ENCODE measurements around the gene CPB1. TPM values are rescaled to one million over a fixed set of nuclear protein-coding genes. Genes with fewer than 3 reads are reported as not detected.

CPB1 gene
- total RNA-seq, 2 donors from 2014 or later, result 1.1 to 19.0 TPM

GRCh38 chr3:148866261-148866660 lies 38.6 kb downstream of the CPB1 start:
- no peak overlapping the region for H3K4me3 ChIP-seq

DNA sequence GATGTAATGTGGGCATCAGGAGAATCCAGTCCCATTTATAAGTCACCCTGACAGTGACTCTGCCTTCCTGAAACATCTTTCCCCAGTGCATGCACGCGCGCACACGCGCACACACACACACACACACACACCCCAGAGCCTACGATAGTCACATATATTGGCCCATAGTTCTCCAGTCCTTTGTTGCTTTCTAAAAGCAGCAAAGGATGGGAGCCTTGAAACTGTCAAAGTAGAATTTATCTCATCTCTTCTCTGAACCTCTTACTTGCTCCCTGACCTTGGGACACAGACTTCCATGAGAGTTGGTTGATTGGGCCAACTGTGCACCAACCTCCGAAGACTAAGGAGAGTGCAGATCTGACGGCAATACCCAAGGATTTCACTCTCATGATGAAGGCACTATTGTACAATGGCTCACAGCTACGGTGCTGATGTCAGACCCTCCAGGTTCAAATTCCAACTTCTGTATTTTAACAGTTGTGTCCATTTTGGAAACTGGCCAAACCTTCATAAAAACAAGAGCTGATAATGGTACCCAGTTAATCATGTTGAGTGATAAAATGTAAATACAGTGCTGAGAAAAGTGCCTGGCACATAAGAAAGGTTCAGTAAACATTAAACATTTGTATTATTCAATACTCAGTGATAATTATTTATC lies 45.8 kb downstream of the CPB1 start:
- TF ChIP-seq, protein P1, sequence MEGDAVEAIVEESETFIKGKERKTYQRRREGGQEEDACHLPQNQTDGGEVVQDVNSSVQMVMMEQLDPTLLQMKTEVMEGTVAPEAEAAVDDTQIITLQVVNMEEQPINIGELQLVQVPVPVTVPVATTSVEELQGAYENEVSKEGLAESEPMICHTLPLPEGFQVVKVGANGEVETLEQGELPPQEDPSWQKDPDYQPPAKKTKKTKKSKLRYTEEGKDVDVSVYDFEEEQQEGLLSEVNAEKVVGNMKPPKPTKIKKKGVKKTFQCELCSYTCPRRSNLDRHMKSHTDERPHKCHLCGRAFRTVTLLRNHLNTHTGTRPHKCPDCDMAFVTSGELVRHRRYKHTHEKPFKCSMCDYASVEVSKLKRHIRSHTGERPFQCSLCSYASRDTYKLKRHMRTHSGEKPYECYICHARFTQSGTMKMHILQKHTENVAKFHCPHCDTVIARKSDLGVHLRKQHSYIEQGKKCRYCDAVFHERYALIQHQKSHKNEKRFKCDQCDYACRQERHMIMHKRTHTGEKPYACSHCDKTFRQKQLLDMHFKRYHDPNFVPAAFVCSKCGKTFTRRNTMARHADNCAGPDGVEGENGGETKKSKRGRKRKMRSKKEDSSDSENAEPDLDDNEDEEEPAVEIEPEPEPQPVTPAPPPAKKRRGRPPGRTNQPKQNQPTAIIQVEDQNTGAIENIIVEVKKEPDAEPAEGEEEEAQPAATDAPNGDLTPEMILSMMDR (IDR thresholded peaks at IDR 0.05), result no peak
- no peak overlapping the region for H3K27ac ChIP-seq
- no peak overlapping the region for H3K4me3 ChIP-seq
- H3K9me3 ChIP-seq, result no peaks in the 10 kb centered on the region
- no peak overlapping the region for H3K9ac ChIP-seq (ENCODE audit: low read depth in 2 of 2, low read length in 2 of 2)
- no peaks in the 10 kb centered on the region for H3K4me1 ChIP-seq
- H3K36me3 ChIP-seq, result no peaks in the 10 kb centered on the region
- DNase-seq, result no peak
- no peaks in the 10 kb centered on the region for H3K27me3 ChIP-seq
- intact Hi-C loops (cut with DNase I), result no loop called here

More at GRCh38 chr3:148866261-148866660, 38.6 kb downstream of the CPB1 start:
- no peaks in the 10 kb centered on the region for H3K4me1 ChIP-seq
- no peaks in the 10 kb centered on the region for H3K9me3 ChIP-seq
- no peak overlapping the region for H3K27ac ChIP-seq
- DNase-seq, result no peak
- H3K36me3 ChIP-seq, result no peaks in the 10 kb centered on the region
- no peaks in the 10 kb centered on the region for H3K27me3 ChIP-seq
- intact Hi-C loops (cut with DNase I), result no loop called here
- TF ChIP-seq, protein P1 (IDR thresholded peaks at IDR 0.05), result no peak
- no peak overlapping the region for H3K9ac ChIP-seq (ENCODE audit: low read depth in 2 of 2, low read length in 2 of 2)

DNA sequence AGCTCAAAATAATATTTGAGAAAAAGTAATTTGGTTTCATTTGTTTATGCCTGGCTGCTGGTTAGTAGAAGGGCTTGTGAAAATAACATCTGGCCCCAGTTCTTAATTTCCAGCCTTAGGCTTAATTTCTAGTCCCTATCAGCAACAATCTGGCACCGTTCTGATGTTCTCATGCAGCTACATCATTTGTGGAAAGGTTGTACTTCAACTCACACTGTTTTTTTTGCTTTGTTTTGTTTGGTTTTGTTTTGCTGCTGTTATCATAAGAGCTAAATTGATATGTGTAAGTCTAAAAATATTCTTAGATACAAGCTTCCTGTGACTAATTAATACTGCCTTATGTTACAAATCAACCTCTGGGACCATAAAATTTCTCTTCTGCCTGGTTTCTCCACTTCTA lies 46.4 kb downstream of the CPB1 start:
- H3K9me3 ChIP-seq, result no peaks in the 10 kb centered on the region
- no peak overlapping the region for H3K4me3 ChIP-seq
- H3K27me3 ChIP-seq, result no peaks in the 10 kb centered on the region
- no peak overlapping the region for H3K9ac ChIP-seq (ENCODE audit: low read depth in 2 of 2, low read length in 2 of 2)
- no peak for DNase-seq
- H3K4me1 ChIP-seq, result no peaks in the 10 kb centered on the region
- TF ChIP-seq, protein P1 (IDR thresholded peaks at IDR 0.05), result no peak
- intact Hi-C loops (cut with DNase I), result no loop called here
- H3K36me3 ChIP-seq, result no peaks in the 10 kb centered on the region
- H3K27ac ChIP-seq, result no peak overlapping the region

DNA sequence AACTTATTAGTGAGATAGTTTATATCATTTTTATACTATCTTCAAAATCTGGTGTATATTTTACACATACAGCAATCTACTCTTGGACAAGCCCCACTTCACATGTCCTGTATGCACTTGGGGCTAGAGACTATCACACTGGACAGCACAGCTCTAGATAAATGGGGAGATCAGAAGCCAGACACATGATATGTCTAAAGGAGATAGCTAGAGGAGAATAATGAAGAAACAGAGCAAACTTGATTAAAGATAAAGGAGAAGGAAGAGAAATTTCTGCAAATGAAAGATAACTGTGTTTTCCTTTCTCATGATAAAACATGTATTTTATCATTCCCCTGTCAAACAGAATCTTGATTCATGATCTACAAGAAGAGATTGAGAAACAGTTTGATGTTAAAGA lies 50.5 kb downstream of the CPB1 start:
- TF ChIP-seq, protein P1 (IDR thresholded peaks at IDR 0.05), result no peak
- H3K4me1 ChIP-seq, result no peaks in the 10 kb centered on the region
- no peak overlapping the region for H3K9ac ChIP-seq (ENCODE audit: low read depth in 2 of 2, low read length in 2 of 2)
- no peaks in the 10 kb centered on the region for H3K27me3 ChIP-seq
- no peak overlapping the region for H3K4me3 ChIP-seq
- H3K36me3 ChIP-seq, result no peaks in the 10 kb centered on the region
- intact Hi-C loops (cut with DNase I), result no loop called here
- H3K27ac ChIP-seq, result no peak overlapping the region
- no peak for DNase-seq
- H3K9me3 ChIP-seq, result no peaks in the 10 kb centered on the region

- H3K36me3 ChIP-seq, result no peaks in the 10 kb centered on the region
- H3K9ac ChIP-seq (ENCODE audit: low read depth in 2 of 2, low read length in 2 of 2), result no peak overlapping the region
- H3K4me1 ChIP-seq, result no peaks in the 10 kb centered on the region
- intact Hi-C loops (cut with DNase I), result no loop called here
- DNase-seq, result no peak
- H3K27me3 ChIP-seq, result no peaks in the 10 kb centered on the region
- no peak overlapping the region for H3K27ac ChIP-seq
- no peak overlapping the region for H3K4me3 ChIP-seq
- TF ChIP-seq, protein P1 (IDR thresholded peaks at IDR 0.05), result no peak
- no peaks in the 10 kb centered on the region for H3K9me3 ChIP-seq
Observed at GRCh38 chr3:148879256-148879655, 51.6 kb downstream of the CPB1 start.

All from colonic mucosa (tissue), 4 donors.